B cell (primary cell): Measurements from ENCODE around the gene CFAP73. TPM values are rescaled to one million over a fixed set of nuclear protein-coding genes. Genes with fewer than 3 reads are reported as not detected.

Experiments
- ATAC-seq: fragments of 200-7000 bp; cut with Tn5 transposase; one replicate; pipeline ENCODE4 v1.10.0; 2021; ENCODE audit warnings: low read depth, mild to moderate bottlenecking, moderate number of reproducible peaks, moderate library complexity
- CTCF ChIA-PET: fragments of 350-600 bp; sonication (Branson Sonifier 250); formaldehyde crosslinking; loops from one replicate; lab custom pipeline; 2021; ENCODE audit warnings: antibody characterized with exemption, inconsistent platforms; lab: Charles Lee
- POLR2A ChIA-PET: fragments of 350-600 bp; sonication (Branson Sonifier 250); formaldehyde crosslinking; loops from one replicate; lab custom pipeline; 2021; ENCODE audit warnings: antibody characterized with exemption; lab: Charles Lee
- DNase-seq: peaks from one replicate; pipeline ENCODE4 v3.0.0; 2013
- H2AFZ ChIP-seq: 2 replicates; pipeline ENCODE4 v1.6.1; 2012; ENCODE audit warnings: mild to moderate bottlenecking, low read depth, low read length; ENCODE audit not compliant: insufficient read depth, poor library complexity, severe bottlenecking
- H3K27ac ChIP-seq, 2 donors: 1 replicate in 1 of 2; 2 replicates in 1 of 2; pipeline ENCODE4 v1.5.1; 2012 to 2013; ENCODE audit warnings: low read length in 2 of 2, mild to moderate bottlenecking in 2 of 2, moderate library complexity in 1 of 2
- H3K27me3 ChIP-seq, 4 experiments: fragments of 200-600 bp in 1 of 4; sonication (generic) in 1 of 4; replicated peaks in 1 of 4; 1 replicate in 2 of 4; 2 replicates in 2 of 4; pipeline versions ENCODE4 v1.6.1 to v1.7.0; 2013 to 2016; ENCODE audit warnings: low read length in 3 of 4, mild to moderate bottlenecking in 2 of 4, mixed read lengths in 1 of 4, moderate library complexity in 1 of 4; ENCODE audit not compliant: insufficient read depth in 4 of 4, control insufficient read depth in 3 of 4; ENCODE audit errors: control extremely low read depth in 1 of 4
- H3K36me3 ChIP-seq, 2 experiments: replicated peaks in 1 of 2; 1 replicate in 1 of 2; 2 replicates in 1 of 2; pipeline versions ENCODE4 v1.6.1 to v1.7.1; 2013; ENCODE audit warnings: low read length in 1 of 2; ENCODE audit not compliant: insufficient read depth in 2 of 2, control insufficient read depth in 1 of 2; ENCODE audit errors: control extremely low read depth in 1 of 2, extremely low read depth in 1 of 2
- H3K4me1 ChIP-seq, 2 donors: fragments of 200-600 bp in 1 of 2; sonication (generic) in 1 of 2; 1 replicate in 1 of 2; 2 replicates in 1 of 2; pipeline versions ENCODE4 v1.5.1 to v1.6.1; 2013 to 2017; ENCODE audit warnings: low read length in 2 of 2; ENCODE audit not compliant: control insufficient read depth in 2 of 2, insufficient read depth in 2 of 2
- H3K4me2 ChIP-seq: replicated peaks from 2 replicates; pipeline ENCODE3; 2012; ENCODE audit warnings: mild to moderate bottlenecking, low read depth, low read length; ENCODE audit not compliant: poor library complexity, severe bottlenecking
- H3K4me3 ChIP-seq, 5 experiments: fragments of 200-600 bp in 1 of 5; sonication (generic) in 1 of 5; 1 replicate in 3 of 5; 2 replicates in 2 of 5; pipeline versions ENCODE4 v1.5.1 to v1.7.0; 2011 to 2016; ENCODE audit warnings: low read length in 4 of 5, mild to moderate bottlenecking in 4 of 5, low read depth in 2 of 5, control low read depth in 1 of 5, moderate library complexity in 1 of 5; ENCODE audit not compliant: insufficient read depth in 1 of 5; ENCODE audit errors: control extremely low read depth in 1 of 5, extremely low read depth in 1 of 5
- H3K79me2 ChIP-seq: fragments of 200-600 bp; sonication (generic); one replicate; pipeline ENCODE4 v1.6.0; 2016; ENCODE audit warnings: low read length; ENCODE audit not compliant: control insufficient read depth, insufficient read depth
- H3K9ac ChIP-seq: fragments of 200-600 bp; sonication (generic); 2 replicates; pipeline ENCODE4 v1.6.1; 2017; ENCODE audit warnings: mild to moderate bottlenecking, low read length, moderate library complexity
- H3K9me3 ChIP-seq, 3 donors: one replicate each; pipeline versions ENCODE4 v1.6.1 to v1.7.1; 2013; ENCODE audit warnings: low read length in 2 of 3; ENCODE audit not compliant: control insufficient read depth in 2 of 3, insufficient read depth in 1 of 3; ENCODE audit errors: control extremely low read depth in 1 of 3
- H4K20me1 ChIP-seq: 2 replicates; pipeline ENCODE4 v1.6.0; 2012; ENCODE audit warnings: mild to moderate bottlenecking, low read length; ENCODE audit not compliant: insufficient read depth, control insufficient read depth, poor library complexity, severe bottlenecking
- H3K27ac Mint-ChIP-seq: one replicate; pipeline ENCODE4 v1.8.0; 2021; ENCODE audit warnings: mixed read lengths
- H3K27me3 Mint-ChIP-seq: one replicate; pipeline ENCODE4 v1.8.0; 2021; ENCODE audit warnings: mixed read lengths
- H3K4me1 Mint-ChIP-seq: one replicate; pipeline ENCODE4 v1.8.0; 2021; ENCODE audit warnings: mixed read lengths
- H3K4me3 Mint-ChIP-seq: one replicate; pipeline ENCODE4 v1.8.0; 2021; ENCODE audit warnings: mixed read lengths
- H3K9me3 Mint-ChIP-seq: one replicate; pipeline ENCODE4 v1.8.0; 2022; ENCODE audit warnings: mixed read lengths; ENCODE audit not compliant: insufficient read depth
- EZH2 ChIP-seq: IDR thresholded peaks from 2 replicates; pipeline ENCODE4 v1.6.1; 2012; ENCODE audit warnings: borderline replicate concordance, low read depth, mild to moderate bottlenecking, moderate library complexity, low read length; ENCODE audit not compliant: insufficient read depth, poor library complexity, severe bottlenecking
- WGBS: methylation state at CpG from one replicate; pipeline ENCODE4 v1.1.5; 2013; ENCODE audit warnings: missing lambda C conversion rate; ENCODE audit not compliant: insufficient coverage; 5-methylcytosine and 5-hydroxymethylcytosine counted together
- intact Hi-C: fragments of 100-400 bp; cut with micrococcal nuclease; formaldehyde crosslinking; loops from one replicate; pipeline ENCODE4 v1.10.0; 2022
- polyA plus RNA-seq: library from polyadenylated mRNA; depleted of rRNA; stranded (reverse); fragments of >200 nt; gene quantifications from 2 replicates; pipeline ENCODE4 v1.2.3, GENCODE V29; 2012
- total RNA-seq, 2 donors: library from RNA; stranded (reverse); fragments of 120-200 nt in 1 of 2; gene quantifications; 1 replicate in 1 of 2; 2 replicates in 1 of 2; pipeline versions ENCODE4 v1.2.3 to v1.2.4, GENCODE V29; 2013 to 2022
- TF ChIP-seq, protein P1 (sequence below): fragments of 200-600 bp; IDR thresholded peaks from one replicate; pipeline ENCODE4 v1.8.0; 2022; ENCODE audit warnings: antibody characterized with exemption, mild to moderate bottlenecking

The CFAP73 gene
- total and polyA plus RNA-seq, 2 donors (not counting 1 experiment from before 2014, with no cell fraction given) = 0.13 to 5.1 TPM

- Mint-ChIP-seq H3K27me3 (no peaks in the 10 kb centered on the region), H3K9me3 (no peaks in the 10 kb centered on the region), H3K27ac (no peak overlapping the region), H3K4me1 (peaks cover 15% of the 10 kb centered on the region), H3K4me3 (no peak overlapping the region)
- Histone ChIP-seq H3K27me3 (peaks cover 0 to 3% (median 0%) of the 10 kb centered on the region in 4 experiments), H3K4me1 (peaks cover 8 to 10% of the 10 kb centered on the region in 2 donors), H2AFZ (no peak overlapping the region), H4K20me1 (no peaks in the 10 kb centered on the region), H3K36me3 (no peaks in the 10 kb centered on the region), H3K79me2 (no peaks in the 10 kb centered on the region), H3K27ac (no peak overlapping the region), H3K9me3 (peaks cover 0 to 4% (median 0%) of the 10 kb centered on the region in 3 donors), H3K4me2 (no peak overlapping the region), H3K9ac (no peak overlapping the region), H3K4me3 (no peak overlapping the region)
- ChIA-PET POLR2A (interaction anchor here (0.6 kb wide), 1 partner anchor 24 kb away, joined by 3 read pairs; no protein-coding TSS in a partner anchor), CTCF (interaction anchor here (0.6 to 1.8 kb wide), 5 partner anchors 9 to 113 kb away, joined by 3 to 10 read pairs (median 5); no protein-coding TSS in a partner anchor)
- ATAC-seq (no peak), DNase-seq (no peak)
- no peak for TF ChIP-seq EZH2
- TF ChIP-seq, protein P1, sequence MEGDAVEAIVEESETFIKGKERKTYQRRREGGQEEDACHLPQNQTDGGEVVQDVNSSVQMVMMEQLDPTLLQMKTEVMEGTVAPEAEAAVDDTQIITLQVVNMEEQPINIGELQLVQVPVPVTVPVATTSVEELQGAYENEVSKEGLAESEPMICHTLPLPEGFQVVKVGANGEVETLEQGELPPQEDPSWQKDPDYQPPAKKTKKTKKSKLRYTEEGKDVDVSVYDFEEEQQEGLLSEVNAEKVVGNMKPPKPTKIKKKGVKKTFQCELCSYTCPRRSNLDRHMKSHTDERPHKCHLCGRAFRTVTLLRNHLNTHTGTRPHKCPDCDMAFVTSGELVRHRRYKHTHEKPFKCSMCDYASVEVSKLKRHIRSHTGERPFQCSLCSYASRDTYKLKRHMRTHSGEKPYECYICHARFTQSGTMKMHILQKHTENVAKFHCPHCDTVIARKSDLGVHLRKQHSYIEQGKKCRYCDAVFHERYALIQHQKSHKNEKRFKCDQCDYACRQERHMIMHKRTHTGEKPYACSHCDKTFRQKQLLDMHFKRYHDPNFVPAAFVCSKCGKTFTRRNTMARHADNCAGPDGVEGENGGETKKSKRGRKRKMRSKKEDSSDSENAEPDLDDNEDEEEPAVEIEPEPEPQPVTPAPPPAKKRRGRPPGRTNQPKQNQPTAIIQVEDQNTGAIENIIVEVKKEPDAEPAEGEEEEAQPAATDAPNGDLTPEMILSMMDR = no peak
- intact Hi-C loops = no loop called here
- WGBS = 92% methylated on average over 1 of the region's 1 CpG
Observed at GRCh38 chr12:113106361-113106760, 43.2 kb upstream of the CFAP73 start.

DNA sequence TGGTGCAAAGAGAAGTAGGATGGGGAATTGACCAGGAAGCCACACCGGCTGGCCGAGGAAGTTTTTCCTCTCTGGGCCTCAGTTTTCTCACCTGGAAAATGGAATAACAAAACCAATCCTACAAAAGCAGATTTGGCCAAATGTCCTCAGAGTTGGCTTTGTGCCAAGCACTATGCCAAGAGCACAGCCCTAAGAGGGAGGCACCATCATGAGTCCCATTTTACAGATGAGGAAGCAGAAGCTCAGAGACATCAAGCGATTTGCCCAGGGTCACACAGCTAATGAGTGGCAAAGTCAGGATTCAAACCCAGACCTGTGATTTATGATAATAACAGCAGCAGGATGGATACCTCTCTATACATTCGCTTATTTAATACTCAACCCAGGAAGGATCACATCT lies 41.2 kb upstream of the CFAP73 start:
- CTCF ChIA-PET = no interaction called here

More for the DNA sequence above, 41.2 kb upstream of the CFAP73 start:
- Mint-ChIP-seq H3K4me3 (no peak overlapping the region), H3K27ac (no peak overlapping the region), H3K27me3 (peaks cover 3% of the 10 kb centered on the region), H3K4me1 (peaks cover 13% of the 10 kb centered on the region), H3K9me3 (no peaks in the 10 kb centered on the region)
- POLR2A ChIA-PET = interaction anchor here (0.7 kb wide), 2 partner anchors 35 to 38 kb away, joined by 4 read pairs; no protein-coding TSS in a partner anchor
- peaks cover 8 to 10% of the 10 kb centered on the region in 2 donors for H3K4me1 ChIP-seq
- H3K27me3 ChIP-seq = peaks cover 0 to 3% (median 0%) of the 10 kb centered on the region in 4 experiments
- intact Hi-C loops = no loop called here
- H3K9me3 ChIP-seq = peaks cover 0 to 4% (median 0%) of the 10 kb centered on the region in 3 donors
- H3K4me3 ChIP-seq = no peak overlapping the region
- no peak overlapping the region for H3K4me2 ChIP-seq
- no peaks in the 10 kb centered on the region for H3K79me2 ChIP-seq
- H4K20me1 ChIP-seq = no peaks in the 10 kb centered on the region
- no peaks in the 10 kb centered on the region for H3K36me3 ChIP-seq
- no peak overlapping the region for H3K27ac ChIP-seq
- DNase-seq = no peak
- no peak overlapping the region for H3K9ac ChIP-seq
- ATAC-seq = no peak
- no peak overlapping the region for H2AFZ ChIP-seq
- WGBS = 91% methylated on average over 4 of the region's 4 CpGs
- no peak for TF ChIP-seq EZH2
- TF ChIP-seq, protein P1 = no peak
